Ascending aorta (tissue), 2 donors: ENCODE results near the gene ACCSL. TPM values are rescaled to one million over a fixed set of nuclear protein-coding genes. Genes with fewer than 3 reads are reported as not detected.
A peak's percentile ranks its signal among the peaks of the same experiment; 100 is the strongest.

ENCODE experiments used
- DNase-seq, 2 donors: peaks; one replicate each; pipeline ENCODE4 v3.0.0-alpha.2; 2019; ENCODE audit warnings: low spot score in 2 of 2
- H3K27ac ChIP-seq, 2 donors: fragments of 200-600 bp; sonication (generic); one replicate each; pipeline ENCODE4 v1.5.1; 2016 to 2017; ENCODE audit warnings: mild to moderate bottlenecking in 1 of 2
- H3K27me3 ChIP-seq: fragments of 200-600 bp; sonication (generic); one replicate; pipeline ENCODE4 v1.5.1; 2017
- H3K36me3 ChIP-seq, 2 donors: fragments of 200-600 bp; sonication (generic); one replicate each; pipeline ENCODE4 v1.5.1; 2016
- H3K4me1 ChIP-seq, 2 donors: fragments of 200-600 bp; sonication (generic); one replicate each; pipeline ENCODE4 v1.5.1; 2016 to 2017; ENCODE audit warnings: mild to moderate bottlenecking in 1 of 2
- H3K4me3 ChIP-seq, 2 donors: fragments of 200-600 bp; sonication (generic); one replicate each; pipeline ENCODE4 v1.5.1; 2016 to 2017; ENCODE audit warnings: mild to moderate bottlenecking in 1 of 2
- H3K9me3 ChIP-seq, 2 donors: fragments of 200-600 bp; sonication (generic); one replicate each; pipeline ENCODE4 v1.5.1; 2016
- CTCF ChIP-seq, 3 experiments: fragments of 200-600 bp in 2 of 3; fragments of 450-650 bp in 1 of 3; sonication (generic) in 2 of 3; IDR thresholded peaks; one replicate each; pipeline ENCODE4 v1.5.1; 2016 to 2019; ENCODE audit warnings: antibody characterized with exemption in 3 of 3, mild to moderate bottlenecking in 1 of 3, moderate library complexity in 1 of 3
- intact Hi-C: fragments of 100-400 bp; cut with DNase I; formaldehyde crosslinking; loops from one replicate; pipeline ENCODE4 v1.15.1; 2023
- total RNA-seq: library from RNA; depleted of rRNA; stranded (reverse); fragments of >200 nt; gene quantifications from one replicate; pipeline ENCODE4 v1.1.0, GENCODE V29; 2016

Gene ACCSL
- total RNA-seq, 1 donor from 2014 or later: not detected

GRCh38 chr11:44094260-44094868 lies 46.6 kb downstream of the ACCSL start:
- peak in 1 of 2 donors; percentile 92 for DNase-seq
- Histone ChIP-seq H3K4me3 (no peak overlapping the region), H3K9me3 (no peaks in the 10 kb centered on the region), H3K4me1 (peaks cover 0 to 9% of the 10 kb centered on the region in 2 donors), H3K27ac (no peak overlapping the region), H3K36me3 (no peaks in the 10 kb centered on the region), H3K27me3 (no peaks in the 10 kb centered on the region)
- intact Hi-C loops: loop anchor here (1.0 to 10.0 kb wide), 2 partner anchors 444 to 520 kb away; no protein-coding TSS in a partner anchor
- TF ChIP-seq CTCF (IDR thresholded peaks at IDR 0.05): peak; percentile 57 to 83 (median 68)

- peak; percentile 18 to 91 for DNase-seq
- H3K27ac ChIP-seq: peak within 1 kb of the TSS; percentile 69 to 71
- peaks cover 0 to 9% of the 10 kb centered on the region in 2 donors for H3K4me1 ChIP-seq
- no peaks in the 10 kb centered on the region for H3K9me3 ChIP-seq
- no peaks in the 10 kb centered on the region for H3K36me3 ChIP-seq
- H3K4me3 ChIP-seq: peak within 1 kb of the TSS; percentile 78 to 94
- intact Hi-C loops: loop anchor here (10.0 kb wide), 1 partner anchor 519 kb away; no protein-coding TSS in a partner anchor
- TF ChIP-seq CTCF (IDR thresholded peaks at IDR 0.05): peak; percentile 74 to 88 (median 87)
- no peaks in the 10 kb centered on the region for H3K27me3 ChIP-seq
Measured at GRCh38 chr11:44095506-44096359, 48.0 kb downstream of the ACCSL start, which contains the start of gene EXT2. TSS of gene EXT2 (plus strand) at chr11:44095678. CDS start at chr11:44107713, 12,035 bp downstream.

- no peaks in the 10 kb centered on the region for H3K27me3 ChIP-seq
- no peaks in the 10 kb centered on the region for H3K36me3 ChIP-seq
- intact Hi-C loops: loop anchor here (10.0 kb wide), 1 partner anchor 518 kb away; no protein-coding TSS in a partner anchor
- H3K27ac ChIP-seq: no peak overlapping the region
- peak overlapping the region; percentile 78 to 94 for H3K4me3 ChIP-seq
- no peak for TF ChIP-seq CTCF (IDR thresholded peaks at IDR 0.05)
- peaks cover 0 to 9% of the 10 kb centered on the region in 2 donors for H3K4me1 ChIP-seq
- no peaks in the 10 kb centered on the region for H3K9me3 ChIP-seq
- DNase-seq: no peak
Measured at GRCh38 chr11:44096360-44097185, 48.8 kb downstream of the ACCSL start.

GRCh38 chr11:44097821-44098220 lies 50.0 kb downstream of the ACCSL start:
- intact Hi-C loops: loop anchor here (10.0 kb wide), 1 partner anchor 517 kb away; no protein-coding TSS in a partner anchor
- Histone ChIP-seq H3K27ac (no peak overlapping the region), H3K9me3 (no peaks in the 10 kb centered on the region), H3K36me3 (no peaks in the 10 kb centered on the region), H3K4me3 (no peak overlapping the region), H3K4me1 (peaks cover 0 to 9% of the 10 kb centered on the region in 2 donors), H3K27me3 (no peaks in the 10 kb centered on the region)
- TF ChIP-seq CTCF (IDR thresholded peaks at IDR 0.05): no peak
- no peak for DNase-seq

- no peaks in the 10 kb centered on the region for H3K27me3 ChIP-seq
- H3K27ac ChIP-seq: no peak overlapping the region
- TF ChIP-seq CTCF (IDR thresholded peaks at IDR 0.05): no peak
- H3K4me1 ChIP-seq: peaks cover 0 to 3% of the 10 kb centered on the region in 2 donors
- H3K4me3 ChIP-seq: no peak overlapping the region
- no peaks in the 10 kb centered on the region for H3K36me3 ChIP-seq
- DNase-seq: no peak
- intact Hi-C loops: no loop called here
- no peaks in the 10 kb centered on the region for H3K9me3 ChIP-seq
Measured at GRCh38 chr11:44101098-44101497, 53.3 kb downstream of the ACCSL start.
